DMS153 (cell line): Measurements from ENCODE around the gene RAD17.

ENCODE experiments used
- DNase-seq: peaks from one replicate; lab custom pipeline; 2025; lab: John Stamatoyannopoulos, UW

The RAD17 gene

GRCh38 chr5:69462170-69462569 is 92.6 kb downstream of the RAD17 start:
- DNase-seq: no peak
